Measurements from ENCODE around the gene CD52.

Gene CD52

GRCh38 chr1:26354972-26355371, 37.2 kb downstream of the CD52 start:
- DNase-seq (ENCODE audit: extremely low read depth, low read depth) = no peak
- TF ChIP-seq, protein P1, sequence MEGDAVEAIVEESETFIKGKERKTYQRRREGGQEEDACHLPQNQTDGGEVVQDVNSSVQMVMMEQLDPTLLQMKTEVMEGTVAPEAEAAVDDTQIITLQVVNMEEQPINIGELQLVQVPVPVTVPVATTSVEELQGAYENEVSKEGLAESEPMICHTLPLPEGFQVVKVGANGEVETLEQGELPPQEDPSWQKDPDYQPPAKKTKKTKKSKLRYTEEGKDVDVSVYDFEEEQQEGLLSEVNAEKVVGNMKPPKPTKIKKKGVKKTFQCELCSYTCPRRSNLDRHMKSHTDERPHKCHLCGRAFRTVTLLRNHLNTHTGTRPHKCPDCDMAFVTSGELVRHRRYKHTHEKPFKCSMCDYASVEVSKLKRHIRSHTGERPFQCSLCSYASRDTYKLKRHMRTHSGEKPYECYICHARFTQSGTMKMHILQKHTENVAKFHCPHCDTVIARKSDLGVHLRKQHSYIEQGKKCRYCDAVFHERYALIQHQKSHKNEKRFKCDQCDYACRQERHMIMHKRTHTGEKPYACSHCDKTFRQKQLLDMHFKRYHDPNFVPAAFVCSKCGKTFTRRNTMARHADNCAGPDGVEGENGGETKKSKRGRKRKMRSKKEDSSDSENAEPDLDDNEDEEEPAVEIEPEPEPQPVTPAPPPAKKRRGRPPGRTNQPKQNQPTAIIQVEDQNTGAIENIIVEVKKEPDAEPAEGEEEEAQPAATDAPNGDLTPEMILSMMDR (IDR thresholded peaks at IDR 0.05; ENCODE audit: low read depth, low read length) = no peak

DNA sequence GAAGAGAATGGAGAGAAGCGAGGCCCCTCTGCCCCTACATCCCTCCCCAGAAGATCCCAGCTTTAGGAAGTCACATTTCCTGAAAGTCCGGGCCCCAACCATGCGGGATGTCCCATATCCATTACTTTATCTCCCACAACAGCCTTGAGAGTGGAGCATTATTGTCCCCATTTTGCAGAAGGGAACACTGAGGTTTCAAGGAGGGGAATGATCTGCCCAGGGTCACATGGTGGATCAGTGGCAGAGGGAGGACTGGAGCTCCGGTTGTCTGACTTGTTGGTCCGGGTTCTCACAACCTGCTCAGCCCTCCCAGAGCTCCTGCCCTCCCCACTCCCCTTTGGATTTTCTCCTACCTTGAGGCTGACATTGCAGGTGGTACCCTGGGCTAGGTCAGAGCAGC, 38.3 kb downstream of the CD52 start:
- no peak for DNase-seq (ENCODE audit: extremely low read depth, low read depth)
- TF ChIP-seq, protein P1 (IDR thresholded peaks at IDR 0.05; ENCODE audit: low read depth, low read length) = no peak

GRCh38 chr1:26357121-26357602, 39.4 kb downstream of the CD52 start:
- DNase-seq (ENCODE audit: extremely low read depth, low read depth) = no peak
- TF ChIP-seq, protein P1 (IDR thresholded peaks at IDR 0.05; ENCODE audit: low read depth, low read length) = no peak

DNA sequence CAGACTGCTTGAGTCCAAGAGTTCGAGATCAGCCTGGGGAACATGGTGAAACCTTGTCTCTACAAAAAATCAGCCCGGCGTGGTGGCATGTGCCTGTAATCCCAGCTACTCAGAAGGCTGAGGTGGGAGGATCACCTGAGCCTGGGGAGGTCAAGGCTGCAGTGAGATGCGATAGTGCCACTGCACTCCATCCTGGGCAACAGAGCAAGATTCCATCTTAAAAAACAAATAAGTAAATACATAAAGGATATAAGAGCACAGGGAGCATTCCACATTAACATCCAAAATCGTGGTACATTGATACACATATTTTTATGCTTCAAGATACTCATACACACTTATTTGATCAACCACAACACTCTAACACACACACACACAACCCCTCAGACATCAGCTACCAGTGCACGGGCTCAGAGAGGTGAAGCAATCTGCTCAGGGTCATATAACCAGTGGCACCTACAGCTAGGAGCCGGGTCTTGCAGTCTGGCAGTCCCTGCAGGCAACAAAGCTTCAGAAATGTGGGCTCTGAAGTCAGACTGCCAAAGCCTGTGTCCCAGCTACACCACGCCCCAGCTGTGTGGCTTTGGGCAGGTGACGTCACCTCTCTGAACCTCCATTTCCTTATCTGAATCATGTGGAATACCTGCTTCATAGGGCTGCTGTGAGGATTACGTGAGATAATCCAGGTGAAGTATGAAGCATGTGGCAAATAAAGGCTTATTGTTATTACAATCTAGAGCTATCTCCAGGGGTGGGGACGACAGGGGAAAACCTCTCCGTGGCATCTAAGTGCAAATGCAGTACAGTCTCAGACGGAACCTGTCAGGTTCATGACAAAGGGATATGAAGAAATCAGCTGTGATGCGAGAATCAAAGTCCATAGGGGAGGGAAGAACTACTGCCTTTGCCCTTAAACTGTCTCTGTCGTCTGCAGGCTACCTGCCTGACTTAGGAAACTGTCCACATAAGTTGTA, 40.9 kb downstream of the CD52 start:
- TF ChIP-seq, protein P1 (IDR thresholded peaks at IDR 0.05; ENCODE audit: low read depth, low read length) = no peak
- no peak for DNase-seq (ENCODE audit: extremely low read depth, low read depth)

DNA sequence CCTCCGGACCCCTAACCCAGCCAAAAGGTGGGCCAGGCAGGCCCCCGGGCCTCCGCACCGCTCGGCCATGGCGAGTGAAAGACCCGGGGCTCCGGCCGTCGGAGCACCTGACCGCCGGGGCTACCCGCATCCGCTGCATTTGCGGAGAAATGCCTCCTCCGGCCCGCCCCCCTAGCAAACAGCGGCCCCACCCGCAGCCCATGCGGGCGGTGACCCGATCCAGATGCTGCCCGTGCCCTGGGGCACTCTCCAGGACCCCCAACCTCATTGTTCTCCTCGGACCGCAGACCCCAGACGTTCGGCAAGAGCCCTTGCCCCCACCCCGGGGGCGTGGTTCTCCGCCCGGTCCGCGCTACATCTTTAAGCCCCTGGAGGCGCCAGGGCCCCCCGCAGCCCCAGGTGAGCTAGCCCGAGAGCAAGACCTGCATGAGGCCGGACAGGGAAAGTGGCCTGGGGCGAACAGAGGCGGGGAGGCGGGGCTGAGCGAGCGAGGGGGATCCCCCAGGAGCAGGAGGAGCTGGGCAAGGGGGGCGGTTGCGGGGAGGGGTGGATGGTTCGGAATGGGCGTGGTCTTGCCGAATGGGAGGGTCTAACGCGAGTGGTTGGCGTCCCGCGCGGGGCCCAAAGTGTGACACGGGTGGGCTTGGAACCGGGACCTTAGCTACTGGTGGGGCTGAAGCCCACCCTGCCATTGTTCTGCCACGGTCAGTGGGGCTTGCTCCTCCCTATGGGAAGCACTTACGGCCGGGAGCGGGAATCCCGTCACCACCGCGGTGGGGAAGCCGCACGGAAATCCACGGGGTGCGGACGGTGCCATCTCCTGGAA, 42.4 kb downstream of the CD52 start:
- TF ChIP-seq, protein P1 (IDR thresholded peaks at IDR 0.05; ENCODE audit: low read depth, low read length) = no peak
- DNase-seq (ENCODE audit: extremely low read depth, low read depth) = no peak

DNA sequence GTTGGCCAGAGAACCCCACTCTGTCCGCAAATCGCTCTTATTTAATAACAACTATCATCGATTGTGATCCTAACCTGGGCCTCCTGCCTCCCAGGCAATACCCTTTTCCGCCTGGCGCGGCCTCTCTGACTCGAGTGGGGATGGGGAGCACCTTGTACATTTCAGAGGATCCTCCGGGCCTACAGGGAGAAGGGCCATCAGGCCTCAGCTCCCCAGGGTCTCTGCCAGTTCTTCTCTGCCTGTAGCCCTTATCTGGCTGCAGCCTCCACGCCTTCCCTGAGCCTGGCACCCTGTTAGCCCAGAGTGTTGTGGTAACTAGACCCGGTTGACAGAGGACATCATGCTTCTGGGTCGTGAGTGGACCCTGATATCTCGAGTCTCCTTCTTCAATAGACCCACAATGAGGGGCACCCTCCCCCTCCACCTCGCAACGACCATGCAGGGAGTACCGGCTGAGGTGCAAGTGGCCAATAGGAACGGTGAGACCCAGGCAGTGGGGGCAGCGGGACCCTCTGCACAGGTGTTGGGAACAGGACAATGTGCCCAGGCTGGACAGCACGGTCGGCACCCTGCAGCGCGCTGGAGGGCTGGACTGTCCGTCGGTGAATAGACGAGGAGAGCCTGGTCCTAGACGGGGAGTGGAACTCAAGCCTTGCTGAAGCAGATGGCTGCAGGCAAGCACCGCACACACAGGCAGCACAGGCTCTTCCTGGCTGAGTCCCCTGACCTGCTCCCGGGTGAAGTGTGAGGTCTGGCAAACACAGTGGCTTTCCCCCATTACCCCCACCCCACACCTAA, 43.2 kb downstream of the CD52 start:
- no peak for DNase-seq (ENCODE audit: extremely low read depth, low read depth)
- TF ChIP-seq, protein P1 (IDR thresholded peaks at IDR 0.05; ENCODE audit: low read depth, low read length) = no peak
